GM23248 (cell line): ENCODE results near the gene SCAF1.

Source experiments
- EZH2 ChIP-seq: fragments of 200-600 bp; sonication (generic); IDR thresholded peaks from 2 replicates; pipeline ENCODE4 v1.6.1; 2018; ENCODE audit warnings: antibody characterized with exemption, mild to moderate bottlenecking; ENCODE audit not compliant: insufficient read depth, poor library complexity, severe bottlenecking
- EZH2phosphoT487 ChIP-seq: fragments of 200-600 bp; sonication (generic); IDR thresholded peaks from 2 replicates; pipeline ENCODE4 v1.6.1; 2018; ENCODE audit warnings: antibody characterized with exemption, moderate library complexity, mild to moderate bottlenecking, low read depth; ENCODE audit not compliant: insufficient read depth

- TF ChIP-seq EZH2phosphoT487 (no peak), EZH2 (no peak)
These were observed 45.6 kb upstream of the SCAF1 start for GRCh38 chr19:49596407-49596806.
